Glomerular visceral epithelial cell (primary cell): ENCODE data around the gene OGFR.

Experiments used
- DNase-seq: peaks from one replicate; pipeline ENCODE4 v3.0.0-alpha.2; 2016; ENCODE audit errors: extremely low spot score

The OGFR gene

GRCh38 chr20:62804627-62805154 lies at the start of gene OGFR:
Gene OGFR, plus strand, starts transcription at chr20:62804835. Its CDS starts 25 bp downstream, at chr20:62804860.
- DNase-seq = peak; percentile 74

GRCh38 chr20:62754991-62755356 lies 49.7 kb upstream of the OGFR start:
- no peak for DNase-seq

GRCh38 chr20:62755817-62756724 lies 48.6 kb upstream of the OGFR start:
- no peak for DNase-seq

GRCh38 chr20:62758226-62758912 lies 46.3 kb upstream of the OGFR start:
- no peak for DNase-seq

- no peak for DNase-seq
Observed at GRCh38 chr20:62759981-62760431, 44.6 kb upstream of the OGFR start.

- no peak for DNase-seq
Observed at GRCh38 chr20:62760471-62760855, 44.2 kb upstream of the OGFR start.

- DNase-seq = no peak
Observed at GRCh38 chr20:62760856-62761758, 43.5 kb upstream of the OGFR start.

- DNase-seq = no peak
Observed at GRCh38 chr20:62761759-62762131, 42.9 kb upstream of the OGFR start.

GRCh38 chr20:62762376-62762775 lies 42.3 kb upstream of the OGFR start:
- no peak for DNase-seq

- DNase-seq = no peak
Observed at GRCh38 chr20:62762801-62763368, 41.8 kb upstream of the OGFR start.

- DNase-seq = no peak
Observed at GRCh38 chr20:62763404-62763803, 41.2 kb upstream of the OGFR start.

GRCh38 chr20:62764156-62764935 lies 40.3 kb upstream of the OGFR start:
- no peak for DNase-seq

GRCh38 chr20:62765021-62765420 lies 39.6 kb upstream of the OGFR start:
- no peak for DNase-seq

GRCh38 chr20:62765432-62766070 lies 39.1 kb upstream of the OGFR start:
- no peak for DNase-seq

- DNase-seq = no peak
Observed at GRCh38 chr20:62766071-62766450, 38.6 kb upstream of the OGFR start.

- DNase-seq = no peak
Observed at GRCh38 chr20:62766716-62767115, 37.9 kb upstream of the OGFR start.

- no peak for DNase-seq
Observed at GRCh38 chr20:62768234-62768546, 36.4 kb upstream of the OGFR start.

- no peak for DNase-seq
Observed at GRCh38 chr20:62768551-62769287, 35.9 kb upstream of the OGFR start.

GRCh38 chr20:62769346-62770071 lies 35.1 kb upstream of the OGFR start:
- no peak for DNase-seq
